T-cell (primary cell): ENCODE measurements around the gene SAMD4B. TPM values are rescaled to one million over a fixed set of nuclear protein-coding genes. Genes with fewer than 3 reads are reported as not detected.

Source experiments
- ATAC-seq, 4 experiments: fragments of 200-7000 bp in 3 of 4; fragments of 150-1000 bp in 1 of 4; cut with Tn5 transposase; replicated peaks in 1 of 4; 1 replicate in 3 of 4; 2 replicates in 1 of 4; pipeline ENCODE4 v1.10.0; 2021; ENCODE audit warnings: moderate library complexity in 3 of 4, mild to moderate bottlenecking in 2 of 4, moderate number of reproducible peaks in 1 of 4
- CTCF ChIA-PET, 2 donors: fragments of 300-600 bp; sonication (Branson Sonifier 250); formaldehyde crosslinking; loops; one replicate each; lab custom pipeline; 2022; ENCODE audit warnings: antibody characterized with exemption in 2 of 2; lab: Charles Lee
- POLR2A ChIA-PET, 2 donors: fragments of 300-600 bp; sonication (Branson Sonifier 250); formaldehyde crosslinking; loops; one replicate each; lab custom pipeline; 2022; ENCODE audit warnings: antibody characterized with exemption in 2 of 2; lab: Charles Lee
- DNase-seq, 35 experiments: peaks; one replicate each; pipeline versions ENCODE4 v3.0.0 to v3.0.0-alpha.2; 2013 to 2023
- H3K27ac ChIP-seq: one replicate; pipeline ENCODE4 v1.5.1; 2013; ENCODE audit warnings: low read length
- H3K27me3 ChIP-seq, 2 experiments: replicated peaks in 1 of 2; 1 replicate in 1 of 2; 2 replicates in 1 of 2; pipeline versions ENCODE4 v1.6.1 to v1.7.0; 2013; ENCODE audit warnings: low read length in 1 of 2, mixed read lengths in 1 of 2; ENCODE audit not compliant: control insufficient read depth in 2 of 2, insufficient read depth in 2 of 2; ENCODE audit errors: extremely low read depth in 1 of 2
- H3K36me3 ChIP-seq, 2 donors: 1 replicate in 1 of 2; 2 replicates in 1 of 2; pipeline versions ENCODE4 v1.6.1 to v1.7.0; 2013; ENCODE audit warnings: low read length in 1 of 2; ENCODE audit not compliant: control insufficient read depth in 2 of 2, insufficient read depth in 1 of 2; ENCODE audit errors: extremely low read depth in 1 of 2
- H3K4me1 ChIP-seq, 2 experiments: 1 replicate in 1 of 2; 2 replicates in 1 of 2; pipeline versions ENCODE4 v1.6.1 to v1.7.0; 2013; ENCODE audit warnings: low read length in 2 of 2, mixed read lengths in 1 of 2; ENCODE audit not compliant: insufficient read depth in 2 of 2, control insufficient read depth in 1 of 2; ENCODE audit errors: extremely low read depth in 1 of 2
- H3K4me3 ChIP-seq, 2 donors: 1 replicate in 1 of 2; 2 replicates in 1 of 2; pipeline versions ENCODE4 v1.5.1 to v1.7.0; 2013; ENCODE audit warnings: mild to moderate bottlenecking in 2 of 2, low read length in 1 of 2, moderate library complexity in 1 of 2; ENCODE audit not compliant: control insufficient read depth in 1 of 2; ENCODE audit errors: extremely low read depth in 1 of 2
- H3K9me3 ChIP-seq: 2 replicates; pipeline ENCODE4 v1.7.0; 2013
- H3K27ac Mint-ChIP-seq, 2 donors: one replicate each; pipeline ENCODE4 v1.8.0; 2020 to 2021; ENCODE audit warnings: mild to moderate bottlenecking in 2 of 2, mixed read lengths in 2 of 2
- H3K27me3 Mint-ChIP-seq, 2 donors: one replicate each; pipeline ENCODE4 v1.8.0; 2021 to 2022; ENCODE audit warnings: mixed read lengths in 2 of 2
- H3K36me3 Mint-ChIP-seq: one replicate; pipeline ENCODE4 v1.8.0; 2021; ENCODE audit warnings: mixed read lengths
- H3K4me1 Mint-ChIP-seq, 3 donors: one replicate each; pipeline ENCODE4 v1.8.0; 2020 to 2022; ENCODE audit warnings: mixed read lengths in 3 of 3, mild to moderate bottlenecking in 1 of 3
- H3K4me3 Mint-ChIP-seq, 3 donors: one replicate each; pipeline ENCODE4 v1.8.0; 2020 to 2022; ENCODE audit warnings: mild to moderate bottlenecking in 3 of 3, mixed read lengths in 3 of 3, moderate library complexity in 3 of 3
- H3K9me3 Mint-ChIP-seq, 3 donors: one replicate each; pipeline ENCODE4 v1.8.0; 2020 to 2022; ENCODE audit warnings: mixed read lengths in 3 of 3
- WGBS: methylation state at CpG from one replicate; pipeline ENCODE4 v1.1.5; 2013; ENCODE audit warnings: missing lambda C conversion rate; ENCODE audit not compliant: insufficient coverage; 5-methylcytosine and 5-hydroxymethylcytosine counted together
- total RNA-seq, 35 experiments: library from RNA in 6 of 35; stranded (reverse) in 6 of 35; fragments of 120-200 nt in 1 of 35; gene quantifications; one replicate each; pipeline versions ENCODE4 v1.2.1 to v1.2.4 and lab custom pipeline; 2013 to 2026

SAMD4B gene
- total RNA-seq, 5 donors from 2014 or later (not counting 1 experiment from before 2014, with no cell fraction given) = 59.4 to 72.3 (median 62.0) TPM

DNA sequence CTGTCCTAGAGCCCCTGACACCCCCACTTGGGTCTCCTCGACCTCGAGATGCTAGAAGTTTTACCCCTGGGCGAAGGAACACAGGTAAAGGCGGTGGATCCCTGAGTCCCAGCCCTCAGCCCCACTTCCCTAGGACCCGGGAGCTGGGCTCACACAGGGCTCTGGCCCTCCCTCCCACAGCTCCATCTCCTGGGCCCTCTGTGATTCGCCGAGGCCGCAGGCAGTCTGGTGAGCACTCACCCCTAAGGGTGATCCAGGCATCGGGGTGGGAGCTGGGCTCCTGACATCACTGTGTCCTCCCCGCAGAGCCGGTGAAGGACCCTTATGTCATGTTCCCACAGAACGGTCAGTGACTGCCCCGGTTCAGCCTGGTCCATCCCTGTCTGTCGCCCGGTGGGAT, 78.5 kb downstream of the SAMD4B start:
- Histone ChIP-seq H3K4me3 (no peak overlapping the region), H3K27me3 (no peaks in the 10 kb centered on the region), H3K4me1 (no peaks in the 10 kb centered on the region), H3K9me3 (no peaks in the 10 kb centered on the region), H3K36me3 (peaks cover 24 to 43% of the 10 kb centered on the region in 2 donors), H3K27ac (no peak overlapping the region)
- ChIA-PET POLR2A (no interaction called here), CTCF (no interaction called here)
- Mint-ChIP-seq H3K4me1 (peaks cover 0 to 2% (median 0%) of the 10 kb centered on the region in 3 donors), H3K27me3 (no peaks in the 10 kb centered on the region), H3K4me3 (no peak overlapping the region), H3K27ac (no peak overlapping the region), H3K9me3 (no peaks in the 10 kb centered on the region), H3K36me3 (peaks cover 18% of the 10 kb centered on the region)
- no peak for DNase-seq
- WGBS = 98% methylated on average over 11 of the region's 15 CpGs
- ATAC-seq = no peak

DNA sequence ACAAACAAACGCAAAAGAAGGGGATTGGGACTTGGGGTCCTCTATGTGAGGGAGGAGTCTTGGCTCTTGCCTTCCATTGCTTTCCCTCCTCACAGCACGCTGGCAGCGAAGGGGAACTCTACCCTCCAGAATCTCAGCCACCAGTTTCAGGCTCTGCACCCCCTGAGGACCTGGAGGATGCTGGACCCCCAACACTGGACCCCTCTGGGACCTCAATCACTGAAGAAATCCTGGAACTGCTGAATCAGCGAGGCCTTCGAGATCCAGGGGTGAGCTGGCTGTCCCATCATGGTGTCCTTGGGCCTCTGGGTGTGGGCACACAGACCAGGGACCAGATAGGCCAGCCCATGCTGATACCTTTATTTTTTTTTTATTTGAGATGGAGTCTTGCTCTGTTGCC, 79.8 kb downstream of the SAMD4B start:
- Histone ChIP-seq H3K27me3 (no peaks in the 10 kb centered on the region), H3K27ac (no peak overlapping the region), H3K36me3 (peaks cover 19 to 40% of the 10 kb centered on the region in 2 donors), H3K4me1 (no peaks in the 10 kb centered on the region), H3K9me3 (no peaks in the 10 kb centered on the region), H3K4me3 (no peak overlapping the region)
- ChIA-PET POLR2A (no interaction called here), CTCF (no interaction called here)
- no peak for DNase-seq
- Mint-ChIP-seq H3K4me1 (peaks cover 0 to 2% (median 0%) of the 10 kb centered on the region in 3 donors), H3K9me3 (no peaks in the 10 kb centered on the region), H3K4me3 (no peak overlapping the region), H3K36me3 (peaks cover 18% of the 10 kb centered on the region), H3K27ac (peak overlapping the region in 1 of 2 donors; percentile 55), H3K27me3 (no peaks in the 10 kb centered on the region)
- 100% methylated on average over 2 of the region's 5 CpGs for WGBS
- ATAC-seq = no peak

DNA sequence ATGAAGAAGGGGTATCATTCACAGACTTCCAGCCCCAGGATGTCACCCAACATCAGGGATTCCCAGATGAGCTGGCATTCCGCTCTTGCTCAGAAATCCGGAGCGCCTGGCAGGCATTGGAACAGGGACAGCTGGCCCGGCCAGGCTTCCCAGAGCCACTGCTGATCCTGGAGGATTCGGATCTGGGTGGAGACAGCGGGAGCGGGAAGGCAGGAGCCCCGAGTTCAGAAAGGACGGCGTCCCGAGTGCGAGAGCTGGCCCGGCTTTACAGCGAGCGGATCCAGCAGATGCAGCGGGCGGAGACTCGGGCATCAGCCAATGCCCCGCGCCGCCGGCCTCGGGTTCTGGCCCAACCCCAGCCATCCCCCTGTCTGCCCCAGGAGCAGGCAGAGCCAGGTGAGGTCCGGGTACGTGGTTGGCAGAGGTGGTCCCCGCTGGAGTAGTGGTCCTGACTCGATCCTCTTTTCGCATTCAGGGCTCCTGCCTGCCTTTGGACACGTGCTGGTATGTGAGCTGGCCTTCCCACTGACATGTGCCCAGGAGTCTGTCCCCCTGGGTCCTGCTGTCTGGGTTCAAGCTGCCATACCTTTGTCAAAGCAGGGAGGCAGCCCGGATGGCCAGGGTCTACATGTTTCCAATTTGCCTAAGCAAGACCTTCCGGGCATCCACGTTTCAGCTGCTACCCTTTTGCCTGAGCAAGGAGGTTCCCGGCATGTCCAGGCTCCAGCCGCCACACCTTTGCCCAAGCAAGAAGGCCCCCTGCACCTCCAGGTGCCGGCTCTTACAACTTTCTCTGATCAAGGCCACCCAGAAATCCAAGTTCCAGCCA, 81.3 kb downstream of the SAMD4B start:
- POLR2A ChIA-PET = interaction anchor here in 1 of 2 donors (1.8 kb wide), 1 partner anchor 12 kb away, joined by 6 read pairs; the partner anchor contains the start of gene RPS16

DNA sequence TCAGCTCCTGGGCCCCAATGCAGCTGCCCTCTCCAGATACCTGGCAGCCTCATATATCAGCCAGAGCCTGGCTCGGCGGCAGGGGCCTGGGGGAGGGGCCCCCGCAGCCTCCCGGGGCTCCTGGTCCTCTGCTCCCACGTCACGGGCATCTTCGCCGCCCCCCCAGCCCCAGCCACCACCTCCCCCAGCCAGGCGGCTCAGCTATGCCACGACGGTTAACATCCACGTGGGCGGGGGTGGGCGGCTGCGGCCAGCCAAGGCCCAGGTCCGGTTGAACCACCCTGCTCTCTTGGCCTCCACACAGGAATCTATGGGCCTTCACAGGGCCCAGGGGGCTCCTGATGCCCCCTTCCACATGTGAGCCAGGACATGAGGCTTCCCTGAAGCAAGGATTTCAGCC, 82.7 kb downstream of the SAMD4B start:
- Mint-ChIP-seq H3K36me3 (peaks cover 8% of the 10 kb centered on the region), H3K27ac (no peak overlapping the region), H3K4me1 (peaks cover 0 to 1% (median 0%) of the 10 kb centered on the region in 3 donors), H3K27me3 (no peaks in the 10 kb centered on the region), H3K9me3 (no peaks in the 10 kb centered on the region), H3K4me3 (no peak overlapping the region)
- H3K36me3 ChIP-seq = peaks cover 16 to 24% of the 10 kb centered on the region in 2 donors
- DNase-seq (no peak), ATAC-seq (no peak)
- no peaks in the 10 kb centered on the region for H3K4me1 ChIP-seq
- ChIA-PET CTCF (no interaction called here), POLR2A (interaction anchor here in 1 of 2 donors (1.8 kb wide), 1 partner anchor 11 kb away, joined by 6 read pairs; the partner anchor contains the start of gene RPS16)
- 90% methylated on average over 16 of the region's 16 CpGs for WGBS
- H3K9me3 ChIP-seq = no peaks in the 10 kb centered on the region
- no peak overlapping the region for H3K4me3 ChIP-seq
- no peaks in the 10 kb centered on the region for H3K27me3 ChIP-seq
- H3K27ac ChIP-seq = no peak overlapping the region

More for the DNA sequence above, 81.3 kb downstream of the SAMD4B start:
- 89% methylated on average over 35 of the region's 35 CpGs for WGBS
- H3K27ac ChIP-seq = no peak overlapping the region
- H3K36me3 ChIP-seq = peaks cover 16 to 33% of the 10 kb centered on the region in 2 donors
- H3K4me1 ChIP-seq = no peaks in the 10 kb centered on the region
- Mint-ChIP-seq H3K4me1 (no peaks in the 10 kb centered on the region), H3K4me3 (no peak overlapping the region), H3K36me3 (peaks cover 16% of the 10 kb centered on the region), H3K27me3 (no peaks in the 10 kb centered on the region), H3K27ac (no peak overlapping the region), H3K9me3 (no peaks in the 10 kb centered on the region)
- H3K4me3 ChIP-seq = no peak overlapping the region
- DNase-seq = no peak
- CTCF ChIA-PET = interaction anchor here in 1 of 2 donors (0.6 kb wide), 1 partner anchor 11 kb away, joined by 3 read pairs; the partner anchor contains the start of gene PLEKHG2
- H3K9me3 ChIP-seq = no peaks in the 10 kb centered on the region
- no peak for ATAC-seq
- no peaks in the 10 kb centered on the region for H3K27me3 ChIP-seq

DNA sequence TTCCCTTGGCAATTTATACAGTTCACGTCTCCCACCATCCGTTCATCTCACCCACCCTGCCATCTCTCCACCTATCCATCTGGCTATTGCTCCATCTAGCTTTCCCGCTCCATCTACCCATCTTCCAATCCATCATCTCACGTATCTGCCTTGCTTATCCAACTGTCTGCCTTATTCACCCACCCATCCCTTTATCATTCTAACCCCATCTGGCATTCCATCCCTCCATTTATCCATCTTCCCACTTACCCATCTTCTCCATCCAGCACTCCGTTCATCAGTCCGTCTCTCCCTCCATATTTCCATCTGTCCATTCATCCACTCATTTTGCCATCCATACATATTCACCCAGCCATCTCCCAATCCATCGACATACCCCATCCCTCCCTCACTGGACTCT, 83.5 kb downstream of the SAMD4B start:
- Mint-ChIP-seq H3K27me3 (no peaks in the 10 kb centered on the region), H3K4me1 (peaks cover 0 to 6% (median 5%) of the 10 kb centered on the region in 3 donors), H3K4me3 (no peak overlapping the region), H3K36me3 (peaks cover 8% of the 10 kb centered on the region), H3K27ac (peak overlapping the region in 1 of 2 donors; percentile 5), H3K9me3 (no peaks in the 10 kb centered on the region)
- Histone ChIP-seq H3K4me1 (peaks cover 0 to 5% of the 10 kb centered on the region in 2 experiments), H3K4me3 (no peak overlapping the region), H3K9me3 (no peaks in the 10 kb centered on the region), H3K36me3 (peaks cover 11 to 22% of the 10 kb centered on the region in 2 donors), H3K27me3 (no peaks in the 10 kb centered on the region), H3K27ac (no peak overlapping the region)
- ChIA-PET POLR2A (no interaction called here), CTCF (no interaction called here)
- 89% methylated on average over 7 of the region's 7 CpGs for whole genome bisulfite sequencing
- ATAC-seq (no peak), DNase-seq (no peak)

DNA sequence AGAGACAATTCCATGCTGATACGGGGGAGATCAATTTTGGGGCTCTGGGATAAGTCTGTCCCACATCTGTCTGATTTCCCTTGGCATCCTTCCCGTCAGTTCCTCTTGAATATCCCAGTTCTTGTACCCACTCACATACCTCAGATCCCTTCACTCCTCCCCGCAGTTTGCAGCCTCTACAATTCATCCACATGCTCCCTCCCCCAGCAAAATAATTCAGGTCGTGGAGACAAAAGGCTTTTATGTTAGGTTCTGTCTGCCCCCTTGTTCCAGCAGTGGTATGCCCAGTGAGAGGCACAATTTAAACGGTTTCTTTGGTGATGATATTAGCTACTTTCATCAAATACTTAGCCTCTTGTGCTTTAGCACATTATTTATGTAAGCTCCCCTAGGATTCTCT, 83.9 kb downstream of the SAMD4B start:
- H3K27me3 ChIP-seq = no peaks in the 10 kb centered on the region
- no peak overlapping the region for H3K4me3 ChIP-seq
- no peak for DNase-seq
- H3K9me3 Mint-ChIP-seq = no peaks in the 10 kb centered on the region
- peaks cover 0 to 11% (median 10%) of the 10 kb centered on the region in 3 donors for H3K4me1 Mint-ChIP-seq
- 85% methylated on average over 3 of the region's 5 CpGs for WGBS
- no peaks in the 10 kb centered on the region for H3K9me3 ChIP-seq
- no peak overlapping the region for H3K4me3 Mint-ChIP-seq
- ATAC-seq = no peak
- H3K36me3 Mint-ChIP-seq = peaks cover 8% of the 10 kb centered on the region
- peak overlapping the region in 1 of 2 donors; percentile 5 for H3K27ac Mint-ChIP-seq
- H3K27ac ChIP-seq = no peak overlapping the region
- ChIA-PET CTCF (interaction anchor here in 1 of 2 donors (1.2 kb wide), 1 partner anchor 10 kb away, joined by 3 read pairs; the partner anchor contains the start of gene RPS16), POLR2A (no interaction called here)
- H3K4me1 ChIP-seq = peaks cover 0 to 9% of the 10 kb centered on the region in 2 experiments
- peaks cover 11 to 19% of the 10 kb centered on the region in 2 donors for H3K36me3 ChIP-seq
- H3K27me3 Mint-ChIP-seq = no peaks in the 10 kb centered on the region
